Measurements from ENCODE around the gene GFI1.
"Not testable (repeated sequence)": the region's sequence is repeated elsewhere in the genome, so short reads cannot be mapped to it uniquely, and the experiment has no call there.

The GFI1 gene

DNA sequence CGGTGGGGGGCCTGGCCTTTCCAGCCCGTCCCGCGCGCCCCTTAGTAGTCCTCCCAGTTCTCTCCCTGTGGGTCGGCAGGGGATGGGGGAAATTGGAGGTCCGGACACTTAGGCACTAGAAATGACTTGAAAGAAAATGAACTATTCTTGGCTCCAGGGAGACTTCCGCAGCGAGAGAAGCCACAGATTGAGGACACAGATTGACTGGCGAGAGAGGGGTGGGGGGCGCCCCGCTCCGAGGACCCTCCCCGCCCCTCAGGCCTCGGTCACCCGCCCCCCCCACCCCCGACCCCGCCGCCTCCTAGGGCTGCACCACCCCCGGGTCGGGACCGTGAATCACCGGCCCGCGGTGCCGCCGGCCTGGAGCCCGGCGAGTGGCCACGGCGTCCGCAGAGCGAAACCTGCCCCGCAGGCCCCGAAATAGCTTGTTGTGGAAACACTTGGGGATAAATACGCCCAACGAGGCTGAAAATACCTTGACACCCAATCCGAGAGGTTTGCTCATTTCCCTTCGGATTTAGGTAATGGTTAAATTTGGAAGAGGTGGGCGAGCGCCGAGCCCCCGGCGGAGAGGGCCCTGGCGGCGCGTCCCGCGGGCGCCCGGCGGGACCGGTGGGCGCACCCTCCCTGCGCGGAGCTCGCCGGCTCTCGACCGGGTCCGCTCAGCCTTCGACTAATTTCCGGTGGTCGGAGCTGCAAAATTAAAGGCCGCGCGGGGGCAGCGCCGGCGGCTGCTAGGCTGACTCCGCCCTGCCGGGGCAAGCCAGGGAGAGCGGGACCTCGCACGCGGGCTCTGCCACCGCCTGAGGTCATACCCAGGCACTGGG is at the start of gene GFI1:
GFI1 (minus strand) TSS at position 675 of the 827 bp plus-strand sequence. CDS start 3,438 bp downstream, outside the sequence.
- peak; percentile 76 for DNase-seq

DNA sequence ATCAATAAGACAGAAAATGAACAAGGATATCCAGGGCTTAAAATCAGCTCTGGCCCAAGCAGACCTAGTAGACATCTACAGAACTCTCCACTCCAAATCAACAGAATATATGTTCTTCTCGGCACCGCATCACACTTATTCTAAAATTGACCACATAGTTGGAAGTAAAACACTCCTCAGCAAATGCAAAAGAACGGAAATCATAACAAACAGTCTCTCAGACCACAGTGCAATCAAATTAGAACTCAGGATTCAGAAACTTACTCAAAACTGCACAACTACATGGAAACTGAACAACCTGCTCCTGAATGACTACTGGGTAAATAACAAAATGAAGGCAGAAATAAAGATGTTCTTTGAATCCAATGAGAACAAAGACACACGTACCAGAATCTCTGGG is 45.6 kb upstream of the GFI1 start:
- DNase-seq, result not testable (repeated sequence)

DNA sequence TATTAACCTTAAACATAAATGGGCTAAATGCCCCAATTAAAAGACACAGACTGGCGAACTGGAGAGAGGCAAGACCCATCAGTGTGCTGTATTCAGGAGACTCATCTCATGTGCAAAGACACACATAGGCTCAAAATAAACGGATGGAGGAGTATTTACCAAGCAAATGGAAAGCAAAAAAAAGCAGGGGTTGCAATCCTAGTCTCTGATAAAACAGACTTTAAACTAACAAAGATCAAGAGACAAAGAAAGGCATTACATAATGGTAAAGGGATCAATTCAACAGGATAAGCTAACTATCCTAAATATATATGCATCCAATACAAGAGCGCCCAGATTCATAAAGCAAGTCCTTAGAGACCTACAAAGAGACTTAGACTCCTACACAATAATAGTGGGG is 45.2 kb upstream of the GFI1 start:
- DNase-seq, result not testable (repeated sequence)

DNA sequence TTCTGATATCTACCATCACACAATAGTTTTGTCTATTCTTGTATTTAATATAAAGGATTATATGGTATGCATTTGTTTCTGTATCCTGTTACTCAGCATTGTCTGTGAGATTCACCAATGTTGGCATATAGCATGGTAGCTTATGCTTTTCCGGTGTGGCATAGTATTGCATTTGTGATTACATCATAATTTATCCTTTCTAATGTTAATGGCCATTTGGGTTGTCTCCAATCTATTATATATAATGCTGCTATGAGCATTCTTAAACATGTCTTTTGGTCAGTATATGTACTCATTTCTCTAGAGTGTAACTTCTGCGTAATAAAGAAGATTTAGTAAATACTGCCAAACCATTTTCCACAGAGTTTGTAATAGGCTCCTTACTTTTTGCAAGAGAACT is 40.9 kb upstream of the GFI1 start:
- no peak for DNase-seq

DNA sequence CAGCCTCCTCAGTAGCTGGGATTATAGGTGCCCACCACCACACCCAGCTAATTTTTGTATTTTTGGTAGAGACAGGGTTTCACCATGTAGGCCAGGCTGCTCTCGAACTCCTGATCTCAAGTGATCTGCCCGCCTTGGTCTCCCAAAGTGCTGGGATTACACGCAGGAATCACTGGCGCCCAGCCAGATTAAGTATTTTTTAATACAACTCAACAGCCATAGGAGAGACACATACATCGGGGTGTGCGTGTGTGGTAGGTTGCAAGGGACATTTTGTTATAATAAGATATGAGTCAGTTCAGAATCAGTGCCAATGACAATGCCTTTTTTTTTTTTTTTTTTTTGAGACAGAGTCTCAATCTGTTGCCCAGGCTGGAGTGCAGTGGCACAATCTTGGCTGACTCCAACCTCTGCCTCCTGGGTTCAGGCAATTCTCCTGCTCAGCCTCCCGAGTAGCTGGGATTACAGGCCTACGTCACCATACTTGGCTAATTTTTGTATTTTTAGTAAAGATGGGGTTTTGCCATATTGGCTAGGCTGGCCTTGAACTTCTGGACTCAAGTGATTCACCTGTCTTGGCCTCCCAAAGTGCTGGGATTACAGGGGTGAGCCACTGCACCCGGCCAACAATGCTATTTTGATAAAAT is 38.3 kb upstream of the GFI1 start:
- not testable (repeated sequence) for DNase-seq

DNA sequence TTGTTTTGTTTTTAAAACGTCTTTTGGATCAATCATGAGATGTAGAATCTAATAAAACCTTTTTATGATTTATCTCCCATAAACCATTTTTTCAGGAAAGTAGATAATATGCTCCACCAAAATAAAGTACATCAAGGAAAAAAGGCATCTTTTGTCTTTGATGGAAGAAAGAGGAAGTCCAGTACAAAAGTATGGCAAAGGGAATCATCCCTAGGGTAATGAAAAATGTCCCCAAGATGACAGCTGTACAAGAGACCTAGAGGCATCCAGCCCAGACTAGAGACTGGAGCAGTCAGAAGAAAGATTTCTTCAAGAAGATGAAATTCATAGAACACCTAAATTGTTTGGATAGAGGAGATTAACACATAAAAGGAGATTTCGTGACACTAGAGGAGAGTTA is 32.3 kb upstream of the GFI1 start:
- DNase-seq, result no peak

DNA sequence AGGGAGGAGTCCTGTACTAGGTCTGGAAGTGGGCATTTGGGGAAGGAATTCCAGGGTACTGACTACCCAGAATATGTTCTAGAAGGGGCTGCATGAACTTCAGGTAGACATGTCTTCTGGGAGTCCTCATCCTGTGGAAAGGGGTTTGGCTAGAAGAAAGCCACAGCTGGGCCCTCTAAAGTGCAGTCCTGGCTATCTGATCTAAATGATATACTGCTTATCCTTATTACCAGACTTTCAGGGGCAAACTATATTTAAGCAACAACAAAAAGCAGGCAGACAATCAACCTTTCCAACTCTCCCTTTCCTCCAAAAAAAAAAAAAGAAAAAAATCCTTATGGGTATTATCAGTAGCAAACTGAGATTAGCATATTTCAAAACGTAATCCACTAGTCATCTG is 29.8 kb upstream of the GFI1 start:
- no peak for DNase-seq

DNA sequence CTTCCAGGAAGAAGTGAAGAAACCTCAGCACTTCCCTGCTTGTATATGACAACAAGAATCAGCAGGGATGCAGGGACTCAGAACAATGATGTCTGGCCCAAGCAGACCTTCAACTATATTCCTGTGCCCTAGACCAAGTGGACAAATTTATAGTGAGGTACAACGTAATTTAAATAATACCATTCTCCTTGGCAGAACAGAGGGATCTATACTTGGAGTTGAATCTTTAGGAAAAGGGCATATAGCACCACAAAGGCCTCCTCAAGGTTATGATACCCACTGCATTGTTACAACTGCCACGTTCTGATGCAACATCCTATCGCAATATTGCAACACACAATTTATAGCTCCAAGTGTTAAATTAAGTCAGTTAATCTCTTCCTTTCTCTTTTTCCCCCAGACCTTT is 29.1 kb upstream of the GFI1 start:
- DNase-seq, result no peak

DNA sequence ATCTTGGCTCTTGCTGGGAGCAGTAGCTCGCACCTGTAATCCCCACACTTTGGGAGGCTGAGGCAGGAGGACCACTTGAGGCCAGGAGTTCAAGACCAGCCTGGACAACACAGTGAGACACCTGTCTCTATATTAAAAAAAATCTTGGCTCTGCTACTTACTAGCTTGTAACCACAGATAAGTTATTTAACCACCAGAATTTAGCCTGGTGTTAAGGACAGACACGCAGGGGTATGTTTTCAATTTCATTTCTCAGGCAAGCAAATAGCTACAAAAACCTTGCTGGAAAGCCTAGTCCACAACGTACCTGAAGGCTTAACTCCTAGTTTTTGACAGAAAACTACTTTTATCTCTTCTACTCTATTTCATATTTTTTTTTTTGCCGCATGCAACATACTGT is 24.8 kb upstream of the GFI1 start:
- DNase-seq, result no peak

DNA sequence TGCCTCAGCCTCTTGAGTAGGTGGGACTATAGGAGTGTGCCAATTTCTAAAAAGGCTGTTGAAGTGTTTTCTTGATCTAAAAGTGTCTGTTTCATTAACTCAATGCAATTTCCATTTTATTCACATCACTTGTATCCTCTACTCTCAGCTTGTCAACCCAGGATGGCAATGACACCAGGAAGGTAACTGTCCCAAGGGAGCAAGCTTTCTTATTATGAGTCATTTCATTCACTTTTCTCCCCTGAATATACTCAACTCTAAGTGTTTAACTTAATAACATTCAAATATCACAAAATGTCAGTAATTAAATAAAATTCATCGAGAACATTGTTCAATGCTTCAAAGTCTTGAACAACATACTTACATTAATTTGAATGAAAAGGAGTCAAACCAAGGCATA is 22.9 kb upstream of the GFI1 start:
- DNase-seq, result no peak

DNA sequence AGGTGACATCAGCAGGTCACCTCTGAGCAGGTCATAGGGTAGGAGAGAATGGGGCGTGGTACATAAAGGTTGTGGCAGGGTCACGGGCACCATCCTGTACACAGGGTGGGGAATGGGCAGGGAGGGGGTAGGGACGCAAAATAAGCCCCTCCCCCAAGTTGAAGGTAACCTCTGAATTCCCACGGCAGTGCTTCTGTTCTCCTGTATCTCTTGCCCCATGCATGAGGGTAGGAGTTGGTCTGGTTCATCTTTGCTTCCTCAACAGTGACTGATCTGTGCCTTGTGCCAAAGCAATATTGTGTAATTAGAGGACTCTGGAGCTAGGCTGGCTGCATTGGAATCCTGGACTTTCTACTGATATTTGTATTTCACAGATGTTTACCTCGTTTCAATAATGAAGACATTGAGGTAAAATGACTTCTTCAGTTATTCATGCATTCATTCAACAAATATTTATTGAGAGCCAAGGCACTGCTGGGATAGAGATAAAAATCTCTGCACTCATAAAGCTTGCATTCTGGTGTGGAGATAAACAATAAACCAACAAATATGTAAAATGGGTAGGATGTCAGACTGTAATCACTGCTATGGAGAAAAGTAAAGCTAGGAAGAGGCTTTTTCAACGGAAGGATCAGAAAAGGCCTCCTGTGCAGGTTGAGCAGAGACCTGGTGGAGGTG is 18.4 kb upstream of the GFI1 start:
- DNase-seq, result no peak

DNA sequence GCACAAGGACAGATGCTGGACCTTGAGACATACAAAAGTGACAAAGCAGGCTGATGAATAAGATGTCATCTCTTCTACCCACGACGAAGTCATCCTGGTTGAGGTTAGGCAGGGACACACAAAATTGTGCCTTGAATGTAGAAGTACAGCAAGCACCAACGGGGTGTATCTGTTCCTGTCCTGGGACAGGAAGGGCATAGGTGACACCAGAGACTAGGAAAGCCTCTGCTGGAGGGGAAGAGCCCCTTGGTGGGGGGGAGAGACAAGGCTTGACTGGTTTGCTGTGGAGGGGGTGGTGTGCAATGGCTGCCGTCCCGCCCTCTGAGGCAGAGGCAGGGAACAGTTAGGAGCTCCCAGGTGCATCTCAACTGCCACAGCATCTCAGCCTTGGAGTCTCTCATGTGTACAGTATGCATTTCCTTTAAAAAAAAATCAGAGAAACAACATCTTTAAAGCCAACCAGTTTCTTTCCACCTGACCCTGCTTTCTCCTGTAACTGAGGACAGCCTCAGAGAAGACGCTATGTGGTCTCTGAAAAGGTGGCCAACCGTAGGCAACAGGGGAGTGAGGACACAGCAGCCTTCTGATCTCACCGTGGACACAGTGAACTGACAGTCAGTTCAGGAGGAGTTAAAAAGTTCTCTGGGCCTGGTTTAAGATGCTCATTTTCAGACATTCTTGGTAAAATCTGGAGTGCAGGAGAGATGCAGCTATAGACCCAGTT is 17.7 kb upstream of the GFI1 start:
- no peak for DNase-seq

DNA sequence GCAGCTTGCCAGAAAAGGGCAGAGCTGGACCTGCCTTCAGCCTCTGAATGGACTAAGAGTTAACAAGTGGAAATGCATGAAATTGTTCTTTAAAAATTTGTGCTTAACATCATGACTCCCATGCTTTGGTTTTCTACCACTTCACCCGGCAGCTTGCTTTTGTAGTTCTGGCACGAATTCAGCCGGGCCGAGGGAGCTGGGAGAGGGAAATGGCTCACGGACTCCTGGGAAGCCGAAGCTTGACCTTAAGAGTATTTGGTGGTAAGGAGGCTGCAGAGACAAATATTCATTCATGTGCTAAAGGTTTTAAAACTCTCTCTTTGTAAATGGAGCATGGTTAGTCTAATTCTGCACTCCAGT is 17.2 kb upstream of the GFI1 start:
- DNase-seq, result no peak

DNA sequence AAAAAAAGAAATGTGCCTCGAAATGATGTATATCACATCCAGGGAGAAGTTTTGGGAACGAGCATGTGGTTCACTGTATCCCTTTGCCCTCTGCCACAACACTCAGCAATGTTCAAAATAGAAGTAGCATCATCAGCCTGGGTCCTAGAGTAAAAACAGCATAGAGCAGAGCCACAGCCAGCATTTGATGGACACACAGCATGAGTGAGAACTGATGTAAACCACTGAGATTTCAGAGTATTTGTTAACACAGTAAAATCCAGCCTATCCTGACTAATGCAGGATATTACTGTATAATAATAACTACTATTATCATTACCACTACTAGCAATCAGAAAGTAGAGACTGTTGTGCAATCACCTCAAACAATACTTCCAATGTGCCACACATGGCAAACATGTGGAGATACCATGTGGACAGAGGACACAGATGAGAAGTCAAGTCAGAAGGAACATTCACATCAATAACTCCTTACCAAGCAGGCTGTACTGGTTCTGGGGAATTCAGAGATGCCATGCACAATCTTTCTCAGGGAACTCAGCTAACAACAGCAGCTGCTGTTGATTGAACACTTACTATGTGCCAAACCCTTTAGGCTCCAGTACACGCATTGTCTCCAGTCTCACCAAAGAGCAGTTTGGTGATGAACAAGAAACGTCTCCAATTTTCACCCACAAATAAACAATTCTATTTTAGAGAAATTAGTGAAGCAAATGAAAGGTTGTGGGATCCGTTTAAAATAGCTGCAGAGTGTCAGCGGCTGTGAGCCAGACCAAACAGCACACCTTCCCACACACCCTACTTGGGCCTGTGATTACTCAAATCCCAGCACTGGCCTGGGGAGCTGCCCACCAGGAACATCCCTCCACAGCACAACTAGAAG is 16.6 kb upstream of the GFI1 start:
- DNase-seq, result no peak

DNA sequence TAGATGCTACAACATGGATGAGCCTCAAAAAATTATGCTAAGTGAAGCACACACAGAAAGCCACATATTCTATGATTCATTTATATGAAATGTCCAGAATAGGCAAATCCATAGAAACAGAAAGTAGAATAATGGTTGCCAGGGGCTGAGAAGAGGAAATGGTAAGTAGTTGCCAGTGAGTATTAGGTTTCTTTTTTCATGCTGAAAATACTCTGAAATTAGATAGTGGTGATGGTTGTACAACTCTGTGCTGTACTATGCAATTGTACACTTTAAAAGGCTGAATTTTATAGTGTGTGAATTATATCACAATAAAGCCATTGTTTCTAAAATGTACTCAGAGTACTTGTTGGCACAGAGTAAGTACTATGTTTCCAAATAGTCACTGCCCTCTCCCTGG is 15.5 kb upstream of the GFI1 start:
- DNase-seq, result no peak

DNA sequence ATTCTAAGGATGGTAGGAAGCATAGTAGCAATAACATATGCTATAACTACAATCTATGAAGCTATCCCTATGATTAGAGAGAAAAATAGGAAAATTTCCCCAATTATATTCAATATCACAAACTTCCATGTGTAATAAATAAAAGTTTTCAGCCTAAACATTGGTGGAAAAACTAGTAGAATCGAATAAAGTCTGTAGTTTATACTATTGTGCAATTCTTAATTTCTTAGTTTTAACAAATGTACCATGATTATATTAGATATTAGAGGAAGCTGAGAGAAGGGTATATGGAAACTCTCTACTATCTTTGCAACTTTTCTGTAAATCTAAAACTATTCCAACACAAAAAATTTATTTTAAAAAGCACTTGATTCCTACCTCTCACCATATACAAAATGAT is 13.8 kb upstream of the GFI1 start:
- no peak for DNase-seq

DNA sequence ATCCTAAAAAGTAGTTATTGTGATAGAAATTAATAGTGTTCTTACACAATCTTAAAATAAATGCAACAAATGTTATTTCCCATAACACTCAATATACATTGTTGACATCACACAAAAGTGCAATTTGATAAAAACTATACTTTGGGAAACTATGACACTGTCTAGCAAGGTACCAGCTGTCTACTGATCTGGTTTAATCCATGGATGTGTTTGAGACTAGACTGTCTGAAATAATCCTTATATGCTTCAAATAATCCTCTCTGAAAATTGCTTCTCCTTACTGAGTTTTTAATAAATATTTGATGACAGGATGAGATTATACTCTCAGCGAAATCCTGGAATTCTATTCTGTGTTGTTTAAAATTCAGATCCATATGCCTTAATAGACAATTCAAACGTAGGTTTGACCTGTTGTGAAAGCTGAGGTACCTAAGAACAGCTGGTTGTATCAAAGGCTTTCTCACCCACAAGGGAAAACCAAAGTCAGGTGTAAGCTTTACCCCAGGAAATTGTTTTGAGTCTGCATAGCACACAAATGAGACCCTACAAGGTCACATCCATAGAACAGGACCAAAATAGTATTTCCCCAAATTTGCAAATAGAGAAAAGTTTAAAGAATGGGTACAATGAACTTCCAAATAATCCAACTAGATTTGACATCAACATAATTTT is 8.8 kb upstream of the GFI1 start:
- no peak for DNase-seq

DNA sequence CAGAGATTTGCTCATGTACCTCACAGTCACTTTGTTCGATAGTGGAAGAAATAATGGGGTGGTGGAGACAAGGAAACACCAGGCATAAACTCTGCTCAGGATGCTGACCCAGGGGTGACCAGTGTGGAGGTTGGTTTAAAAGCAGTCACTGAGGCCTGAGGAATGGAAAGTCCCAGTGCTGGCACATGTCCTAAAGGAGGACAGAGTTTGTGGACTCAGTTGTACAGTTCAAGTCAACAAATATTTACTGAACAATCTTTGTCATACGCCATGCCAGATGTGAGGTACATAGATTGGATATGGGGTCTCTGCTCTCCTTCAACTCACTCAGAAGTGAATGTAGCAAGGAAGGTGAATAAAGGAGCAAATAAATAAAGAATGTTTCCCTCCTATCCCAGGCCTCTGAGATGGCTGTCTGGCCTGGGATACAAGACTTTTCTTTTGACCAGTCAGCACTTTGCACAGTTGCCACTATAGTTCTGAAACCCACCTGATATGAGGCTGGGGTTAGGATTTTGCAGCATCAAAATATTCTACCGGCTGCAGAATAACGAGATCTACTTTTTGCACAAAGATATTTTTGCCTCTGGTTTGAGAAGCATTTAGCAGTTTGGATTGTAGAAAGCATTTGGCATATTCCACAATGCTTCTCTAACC is 7.9 kb upstream of the GFI1 start:
- DNase-seq, result no peak

DNA sequence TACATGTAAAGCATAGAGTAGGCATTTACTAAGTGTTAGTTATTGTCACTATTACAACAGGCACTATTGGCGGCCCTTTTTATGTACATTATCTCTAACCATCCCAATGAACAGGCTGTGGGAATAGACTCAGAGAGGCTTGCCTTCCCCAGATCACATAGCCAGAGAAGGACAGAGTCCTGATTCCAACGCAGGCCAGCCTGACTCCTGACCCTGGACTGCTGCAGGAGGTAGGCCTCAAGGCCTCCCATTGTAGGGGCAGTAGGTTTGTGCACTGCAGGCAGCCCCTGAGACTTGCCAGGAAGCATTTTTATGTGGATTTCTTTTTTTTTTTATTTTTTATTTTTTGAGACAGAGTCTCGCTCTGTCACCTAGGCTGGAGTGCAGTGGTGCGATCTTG is 6.4 kb upstream of the GFI1 start:
- no peak for DNase-seq

DNA sequence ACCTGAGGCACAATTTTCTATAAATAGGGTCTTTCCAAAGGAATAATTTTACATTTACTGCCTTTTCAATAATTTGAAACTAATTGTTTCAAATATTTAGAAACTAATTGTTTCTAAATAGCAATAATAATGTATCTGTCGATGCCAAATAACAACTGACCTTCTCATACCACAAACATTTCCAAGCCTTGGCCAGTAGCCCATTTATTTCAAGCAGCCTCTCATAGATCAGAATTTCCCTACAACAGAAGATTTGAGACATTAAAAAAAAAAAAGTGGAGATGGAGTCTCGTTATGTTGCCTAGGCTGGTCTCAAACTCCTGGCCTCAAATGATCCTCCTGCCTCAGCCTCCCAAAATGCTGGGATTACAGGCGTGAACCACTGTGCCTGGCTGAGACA is 2.1 kb upstream of the GFI1 start:
- DNase-seq, result no peak

DNA sequence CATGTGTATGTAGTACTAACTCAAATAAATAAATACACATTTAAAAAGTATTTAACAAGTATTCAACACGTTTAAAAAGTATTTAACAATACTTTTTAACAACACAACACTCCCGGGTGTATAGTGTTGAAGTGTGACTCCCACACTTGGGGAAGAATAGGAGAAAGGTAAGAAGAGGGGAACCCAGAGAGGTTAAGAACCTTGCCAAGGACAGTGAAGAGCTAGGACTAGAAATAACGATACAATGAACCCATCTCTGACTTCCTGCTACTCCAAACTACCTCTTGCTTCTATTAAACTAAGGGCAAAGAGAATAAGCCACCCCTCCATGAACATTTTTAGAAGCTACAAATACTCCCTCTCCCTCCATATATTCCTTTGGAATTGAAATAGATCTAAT is 1.7 kb upstream of the GFI1 start:
- DNase-seq, result no peak
